SK-N-SH (cell line): ENCODE results near the gene KMT2C. TPM values are rescaled to one million over a fixed set of nuclear protein-coding genes. Genes with fewer than 3 reads are reported as not detected.

Source experiments
- CTCF ChIA-PET: fragments of 300-600, 350-600 bp; formaldehyde crosslinking; extraction: SDS; loops from one replicate; lab custom pipeline; 2021; lab: Yijun Ruan, JAX
- POLR2A ChIA-PET: fragments of 350-600 bp; sonication (Branson Sonifier 250); formaldehyde crosslinking; extraction: SDS; loops from one replicate; lab custom pipeline; 2020; ENCODE audit warnings: antibody characterized with exemption, inconsistent platforms; lab: Yijun Ruan, JAX
- DNase-seq: peaks from one replicate; pipeline ENCODE4 v3.0.0; 2012
- H2AFZ ChIP-seq: fragments of 200-600 bp; sonication (generic); 2 replicates; pipeline ENCODE4 v1.8.1; 2016; ENCODE audit warnings: antibody characterized with exemption, mild to moderate bottlenecking, low read depth
- H3F3A ChIP-seq: fragments of 200-600 bp; sonication (generic); replicated peaks from 2 replicates; pipeline ENCODE3; 2016; ENCODE audit warnings: antibody characterized with exemption, mild to moderate bottlenecking; ENCODE audit not compliant: insufficient read depth
- H3K27ac ChIP-seq, 2 experiments: fragments of 200-500 bp in 1 of 2; fragments of 200-600 bp in 1 of 2; sonication (Bioruptor generic) in 1 of 2; sonication (generic), shearing (Covaris generic) in 1 of 2; 2 replicates each; pipeline versions ENCODE4 v1.5.1 to v1.6.1; 2014 to 2016; ENCODE audit warnings: low read depth in 2 of 2, inconsistent platforms in 1 of 2, low read length in 1 of 2, mild to moderate bottlenecking in 1 of 2, mixed read lengths in 1 of 2
- H3K27me3 ChIP-seq: fragments of 200-600 bp; sonication (generic), shearing (Covaris generic); 2 replicates; pipeline ENCODE4 v1.6.1; 2016; ENCODE audit warnings: mixed run types; ENCODE audit not compliant: insufficient read depth
- H3K36me3 ChIP-seq, 2 experiments: fragments of 200-500 bp in 1 of 2; fragments of 200-600 bp in 1 of 2; sonication (Bioruptor generic) in 1 of 2; sonication (generic) in 1 of 2; replicated peaks in 1 of 2; 2 replicates each; pipeline versions ENCODE3 to v1.5.1; 2014 to 2016; ENCODE audit warnings: low read length in 1 of 2, mild to moderate bottlenecking in 1 of 2; ENCODE audit not compliant: insufficient read depth in 2 of 2, control insufficient read depth in 1 of 2
- H3K4me1 ChIP-seq, 2 experiments: fragments of 200-500 bp in 1 of 2; fragments of 200-600 bp in 1 of 2; sonication (Bioruptor generic) in 1 of 2; sonication (generic), shearing (Covaris generic) in 1 of 2; 2 replicates each; pipeline versions ENCODE4 v1.5.1 to v1.6.1; 2014 to 2016; ENCODE audit warnings: low read depth in 1 of 2, low read length in 1 of 2, mixed run types in 1 of 2; ENCODE audit not compliant: insufficient read depth in 2 of 2, control insufficient read depth in 1 of 2
- H3K4me2 ChIP-seq: fragments of 200-600 bp; sonication (generic), shearing (Covaris generic); 2 replicates; pipeline ENCODE4 v1.6.1; 2017; ENCODE audit warnings: mixed run types
- H3K4me3 ChIP-seq, 2 experiments: fragments of 200-500 bp in 1 of 2; fragments of 200-600 bp in 1 of 2; sonication (Bioruptor generic) in 1 of 2; sonication (generic), shearing (Covaris generic) in 1 of 2; 2 replicates each; pipeline versions ENCODE4 v1.5.1 to v1.8.1; 2014 to 2016; ENCODE audit warnings: low read depth in 2 of 2, inconsistent platforms in 1 of 2, low read length in 1 of 2, mild to moderate bottlenecking in 1 of 2, mixed read lengths in 1 of 2, moderate library complexity in 1 of 2
- H3K79me2 ChIP-seq: fragments of 200-600 bp; sonication (generic); 2 replicates; pipeline ENCODE4 v1.8.1; 2017; ENCODE audit warnings: mild to moderate bottlenecking; ENCODE audit not compliant: insufficient read depth
- H3K9ac ChIP-seq: fragments of 200-600 bp; sonication (generic); 2 replicates; pipeline ENCODE4 v1.6.1; 2017; ENCODE audit warnings: mixed run types
- H3K9me2 ChIP-seq: fragments of 200-600 bp; sonication (generic); 2 replicates; pipeline ENCODE4 v1.6.1; 2017; ENCODE audit warnings: mixed run types
- H3K9me3 ChIP-seq: fragments of 200-600 bp; sonication (generic); 2 replicates; pipeline ENCODE4 v1.6.1; 2017; ENCODE audit warnings: mixed run types, mild to moderate bottlenecking, moderate library complexity
- H4K20me1 ChIP-seq: fragments of 200-600 bp; sonication (generic); 2 replicates; pipeline ENCODE4 v1.6.1; 2017; ENCODE audit warnings: mild to moderate bottlenecking, mixed run types; ENCODE audit not compliant: insufficient read depth
- FOSL2 ChIP-seq: IDR thresholded peaks from 2 replicates; pipeline ENCODE4 v1.4.0; 2012; ENCODE audit warnings: low read depth, mild to moderate bottlenecking, moderate library complexity, borderline replicate concordance
- MEF2A ChIP-seq: IDR thresholded peaks from 2 replicates; pipeline ENCODE4 v1.4.0; 2012; ENCODE audit warnings: low read depth, borderline replicate concordance
- NRF1 ChIP-seq: IDR thresholded peaks from 2 replicates; pipeline ENCODE4 v1.6.1; 2012; ENCODE audit warnings: low read depth, mild to moderate bottlenecking, low read length
- RCOR1 ChIP-seq: fragments of 150-350 bp; IDR thresholded peaks from 2 replicates; pipeline ENCODE4 v1.6.1; 2017; ENCODE audit warnings: antibody characterized with exemption, low read length
- RXRA ChIP-seq: IDR thresholded peaks from 2 replicates; pipeline ENCODE4 v1.4.0; 2012; ENCODE audit warnings: low read depth, mild to moderate bottlenecking, borderline replicate concordance
- TEAD4 ChIP-seq: IDR thresholded peaks from 2 replicates; pipeline ENCODE4 v1.4.0; 2012; ENCODE audit warnings: mild to moderate bottlenecking, borderline replicate concordance; ENCODE audit not compliant: insufficient read depth
- WGBS: methylation state at CpG from one replicate; pipeline ENCODE4 v1.1.6; 2017; ENCODE audit warnings: low lambda C conversion rate; 5-methylcytosine and 5-hydroxymethylcytosine counted together
- polyA plus RNA-seq, 3 experiments: library from polyadenylated mRNA; depleted of rRNA; stranded (reverse); fragments of >200 nt; gene quantifications; 2 replicates each; pipeline ENCODE4 v1.2.3, GENCODE V29; 2012
- TF ChIP-seq, protein P1 (sequence below): IDR thresholded peaks from 2 replicates; pipeline ENCODE4; 2012
- TF ChIP-seq, protein P2 (sequence below): fragments of 150-350 bp; IDR thresholded peaks from 2 replicates; pipeline ENCODE4 v1.6.1; 2016; ENCODE audit warnings: mild to moderate bottlenecking, low read depth, low read length
- TF ChIP-seq, protein P3 (sequence below): IDR thresholded peaks from 2 replicates; pipeline ENCODE4 v1.6.1; 2012; ENCODE audit warnings: mild to moderate bottlenecking, low read depth, low read length, moderate library complexity

The KMT2C gene
- polyA plus RNA-seq, 1 of the 3 experiments (the other 2 are of a cell fraction), result 8.0 TPM

DNA sequence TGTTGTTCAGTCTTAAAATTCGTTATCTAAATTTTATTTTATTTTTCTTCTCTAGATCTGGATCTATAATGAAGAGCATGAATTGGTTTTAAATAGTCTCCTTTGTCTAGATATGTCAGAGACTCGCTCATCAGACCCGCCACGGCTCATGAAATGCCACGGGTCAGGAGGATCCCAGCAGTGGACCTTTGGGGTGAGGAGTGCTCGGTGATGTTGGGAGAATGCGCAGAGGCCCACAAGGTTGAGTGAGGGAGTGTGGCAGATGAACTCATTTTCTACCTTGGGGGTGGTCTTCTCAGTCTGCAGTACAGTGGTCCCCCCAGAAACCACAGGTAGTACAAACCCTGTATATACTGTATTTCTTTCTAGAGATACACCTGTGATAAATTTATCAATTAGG, 315.0 kb downstream of the KMT2C start:
- Histone ChIP-seq H3K4me2 (no peak overlapping the region), H3K27me3 (no peaks in the 10 kb centered on the region), H3F3A (no peaks in the 10 kb centered on the region), H3K4me3 (no peak overlapping the region), H3K27ac (no peak overlapping the region), H2AFZ (no peak overlapping the region), H3K36me3 (peaks cover 87 to 92% of the 10 kb centered on the region in 2 experiments), H3K9me3 (no peaks in the 10 kb centered on the region), H3K79me2 (no peaks in the 10 kb centered on the region), H3K4me1 (no peaks in the 10 kb centered on the region), H3K9ac (no peak overlapping the region), H3K9me2 (no peaks in the 10 kb centered on the region), H4K20me1 (no peaks in the 10 kb centered on the region)
- DNase-seq, result no peak
- ChIA-PET CTCF (no interaction called here), POLR2A (no interaction called here)
- 98% methylated on average over 7 of the region's 7 CpGs for WGBS
- TF ChIP-seq TEAD4, result no peak
- TF ChIP-seq, protein P1, sequence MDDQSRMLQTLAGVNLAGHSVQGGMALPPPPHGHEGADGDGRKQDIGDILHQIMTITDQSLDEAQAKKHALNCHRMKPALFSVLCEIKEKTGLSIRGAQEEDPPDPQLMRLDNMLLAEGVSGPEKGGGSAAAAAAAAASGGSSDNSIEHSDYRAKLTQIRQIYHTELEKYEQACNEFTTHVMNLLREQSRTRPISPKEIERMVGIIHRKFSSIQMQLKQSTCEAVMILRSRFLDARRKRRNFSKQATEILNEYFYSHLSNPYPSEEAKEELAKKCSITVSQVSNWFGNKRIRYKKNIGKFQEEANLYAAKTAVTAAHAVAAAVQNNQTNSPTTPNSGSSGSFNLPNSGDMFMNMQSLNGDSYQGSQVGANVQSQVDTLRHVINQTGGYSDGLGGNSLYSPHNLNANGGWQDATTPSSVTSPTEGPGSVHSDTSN, result no peak
- TF ChIP-seq, protein P2, sequence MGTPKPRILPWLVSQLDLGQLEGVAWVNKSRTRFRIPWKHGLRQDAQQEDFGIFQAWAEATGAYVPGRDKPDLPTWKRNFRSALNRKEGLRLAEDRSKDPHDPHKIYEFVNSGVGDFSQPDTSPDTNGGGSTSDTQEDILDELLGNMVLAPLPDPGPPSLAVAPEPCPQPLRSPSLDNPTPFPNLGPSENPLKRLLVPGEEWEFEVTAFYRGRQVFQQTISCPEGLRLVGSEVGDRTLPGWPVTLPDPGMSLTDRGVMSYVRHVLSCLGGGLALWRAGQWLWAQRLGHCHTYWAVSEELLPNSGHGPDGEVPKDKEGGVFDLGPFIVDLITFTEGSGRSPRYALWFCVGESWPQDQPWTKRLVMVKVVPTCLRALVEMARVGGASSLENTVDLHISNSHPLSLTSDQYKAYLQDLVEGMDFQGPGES, result no peak
- TF ChIP-seq RCOR1, result no peak
- TF ChIP-seq, protein P3, sequence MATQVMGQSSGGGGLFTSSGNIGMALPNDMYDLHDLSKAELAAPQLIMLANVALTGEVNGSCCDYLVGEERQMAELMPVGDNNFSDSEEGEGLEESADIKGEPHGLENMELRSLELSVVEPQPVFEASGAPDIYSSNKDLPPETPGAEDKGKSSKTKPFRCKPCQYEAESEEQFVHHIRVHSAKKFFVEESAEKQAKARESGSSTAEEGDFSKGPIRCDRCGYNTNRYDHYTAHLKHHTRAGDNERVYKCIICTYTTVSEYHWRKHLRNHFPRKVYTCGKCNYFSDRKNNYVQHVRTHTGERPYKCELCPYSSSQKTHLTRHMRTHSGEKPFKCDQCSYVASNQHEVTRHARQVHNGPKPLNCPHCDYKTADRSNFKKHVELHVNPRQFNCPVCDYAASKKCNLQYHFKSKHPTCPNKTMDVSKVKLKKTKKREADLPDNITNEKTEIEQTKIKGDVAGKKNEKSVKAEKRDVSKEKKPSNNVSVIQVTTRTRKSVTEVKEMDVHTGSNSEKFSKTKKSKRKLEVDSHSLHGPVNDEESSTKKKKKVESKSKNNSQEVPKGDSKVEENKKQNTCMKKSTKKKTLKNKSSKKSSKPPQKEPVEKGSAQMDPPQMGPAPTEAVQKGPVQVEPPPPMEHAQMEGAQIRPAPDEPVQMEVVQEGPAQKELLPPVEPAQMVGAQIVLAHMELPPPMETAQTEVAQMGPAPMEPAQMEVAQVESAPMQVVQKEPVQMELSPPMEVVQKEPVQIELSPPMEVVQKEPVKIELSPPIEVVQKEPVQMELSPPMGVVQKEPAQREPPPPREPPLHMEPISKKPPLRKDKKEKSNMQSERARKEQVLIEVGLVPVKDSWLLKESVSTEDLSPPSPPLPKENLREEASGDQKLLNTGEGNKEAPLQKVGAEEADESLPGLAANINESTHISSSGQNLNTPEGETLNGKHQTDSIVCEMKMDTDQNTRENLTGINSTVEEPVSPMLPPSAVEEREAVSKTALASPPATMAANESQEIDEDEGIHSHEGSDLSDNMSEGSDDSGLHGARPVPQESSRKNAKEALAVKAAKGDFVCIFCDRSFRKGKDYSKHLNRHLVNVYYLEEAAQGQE, result no peak

DNA sequence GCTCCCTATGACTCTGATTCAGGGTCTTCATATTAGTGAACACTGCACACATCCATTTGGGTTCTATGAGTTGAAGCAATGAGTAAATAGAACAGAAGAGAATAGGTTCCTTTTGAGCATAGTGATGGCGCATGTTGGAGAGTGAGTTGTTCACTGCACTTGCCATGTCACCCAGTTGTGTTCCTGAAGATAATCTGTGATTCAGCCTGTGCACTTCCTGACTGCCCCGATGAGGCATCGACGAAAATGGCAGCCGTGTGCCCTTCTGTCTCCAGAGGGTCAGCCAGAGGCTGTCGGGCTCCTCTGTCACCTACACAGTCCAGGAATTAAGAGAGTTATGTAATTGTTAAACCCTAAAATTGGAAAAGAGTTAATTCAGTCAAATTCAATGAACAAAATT, 315.6 kb downstream of the KMT2C start:
- Histone ChIP-seq H3K4me3 (no peak overlapping the region), H3K9me3 (no peaks in the 10 kb centered on the region), H3K79me2 (no peaks in the 10 kb centered on the region), H3K27me3 (no peaks in the 10 kb centered on the region), H3K9me2 (no peaks in the 10 kb centered on the region), H3K4me1 (no peaks in the 10 kb centered on the region), H3F3A (no peaks in the 10 kb centered on the region), H3K27ac (no peak overlapping the region), H4K20me1 (no peaks in the 10 kb centered on the region), H2AFZ (no peak overlapping the region), H3K4me2 (no peak overlapping the region), H3K9ac (no peak overlapping the region), H3K36me3 (peaks cover 84 to 89% of the 10 kb centered on the region in 2 experiments)
- no peak for TF ChIP-seq NRF1
- TF ChIP-seq, protein P3, result no peak
- TF ChIP-seq RXRA, result no peak
- no peak for TF ChIP-seq MEF2A
- no peak for TF ChIP-seq FOSL2
- WGBS, result 98% methylated on average over 6 of the region's 6 CpGs
- CTCF ChIA-PET, result no interaction called here
- DNase-seq, result no peak
- POLR2A ChIA-PET, result no interaction called here
